VCaP (cell line): ENCODE data around the gene PLK3.
A peak's percentile ranks its signal among the peaks of the same experiment; 100 is the strongest.
"Not testable (repeated sequence)": the region's sequence is repeated elsewhere in the genome, so short reads cannot be mapped to it uniquely, and the experiment has no call there.

Source experiments
- H3K27ac ChIP-seq: fragments of 450-650 bp; 2 replicates; pipeline ENCODE4 v1.5.1; 2017
- CTCF ChIP-seq: fragments of 450-650 bp; conservative IDR thresholded peaks from 2 replicates; pipeline ENCODE4 v1.5.1; 2017; ENCODE audit warnings: mild to moderate bottlenecking, moderate library complexity

Gene PLK3

GRCh38 chr1:44829506-44830384 lies 29.6 kb downstream of the PLK3 start:
- no peak overlapping the region for H3K27ac ChIP-seq
- TF ChIP-seq CTCF, result no peak

- TF ChIP-seq CTCF, result no peak
Measured at GRCh38 chr1:44830900-44831304, 30.7 kb downstream of the PLK3 start.

GRCh38 chr1:44831516-44831915 lies 31.3 kb downstream of the PLK3 start:
- TF ChIP-seq CTCF, result no peak
- no peak overlapping the region for H3K27ac ChIP-seq

More at GRCh38 chr1:44830900-44831304, 30.7 kb downstream of the PLK3 start:
- H3K27ac ChIP-seq, result no peak overlapping the region

GRCh38 chr1:44832056-44832705 lies 32.0 kb downstream of the PLK3 start:
- TF ChIP-seq CTCF, result no peak
- H3K27ac ChIP-seq, result no peak overlapping the region

- no peak overlapping the region for H3K27ac ChIP-seq
- no peak for TF ChIP-seq CTCF
Measured at GRCh38 chr1:44834328-44834727, 34.2 kb downstream of the PLK3 start.

- peak; percentile 90 for TF ChIP-seq CTCF
- H3K27ac ChIP-seq, result no peak overlapping the region
Measured at GRCh38 chr1:44835738-44836675, 35.8 kb downstream of the PLK3 start.

- H3K27ac ChIP-seq, result not testable (repeated sequence)
Measured at GRCh38 chr1:44838294-44838693, 38.1 kb downstream of the PLK3 start.
